Right lobe of liver (tissue), 6 donors: ENCODE measurements around the gene REM2. TPM values are rescaled to one million over a fixed set of nuclear protein-coding genes. Genes with fewer than 3 reads are reported as not detected.

Experiments
- ATAC-seq, 4 donors: fragments of 200-7000 bp; cut with Tn5 transposase; one replicate each; pipeline ENCODE4 v1.9.1; 2020; ENCODE audit warnings: mild to moderate bottlenecking in 4 of 4, moderate library complexity in 4 of 4
- DNase-seq, 3 donors: peaks; one replicate each; pipeline ENCODE4 v3.0.0-alpha.2; 2020
- H3K27ac ChIP-seq, 3 donors: fragments of 200-600 bp; one replicate each; pipeline ENCODE4 v1.8.0; 2022
- H3K27me3 ChIP-seq, 2 donors: fragments of 200-600 bp; one replicate each; pipeline ENCODE4 v1.8.0; 2022
- H3K36me3 ChIP-seq, 4 donors: fragments of 200-600 bp; sonication (generic) in 1 of 4; one replicate each; pipeline versions ENCODE4 v1.5.1 to v1.8.0; 2017 to 2022; ENCODE audit warnings: control low read depth in 1 of 4
- H3K4me1 ChIP-seq, 4 donors: fragments of 200-600 bp; sonication (generic) in 1 of 4; one replicate each; pipeline versions ENCODE4 v1.5.1 to v1.8.0; 2017 to 2022; ENCODE audit warnings: control low read depth in 1 of 4
- H3K4me3 ChIP-seq, 3 donors: fragments of 200-600 bp; one replicate each; pipeline ENCODE4 v1.8.0; 2022
- H3K9me3 ChIP-seq, 4 donors: fragments of 200-600 bp; sonication (generic) in 1 of 4; one replicate each; pipeline versions ENCODE4 v1.5.1 to v1.8.0; 2017 to 2022; ENCODE audit warnings: control low read depth in 1 of 4
- POLR2A ChIP-seq: fragments of 450-650 bp; IDR thresholded peaks from one replicate; pipeline ENCODE4 v1.6.1; 2017; ENCODE audit warnings: antibody characterized with exemption, mild to moderate bottlenecking
- WGBS: methylation state at CpG from one replicate; pipeline ENCODE4 v1.1.6; 2018; ENCODE audit warnings: low coverage, low lambda C conversion rate; ENCODE audit not compliant: insufficient coverage; ENCODE audit errors: missing lambda C conversion rate; 5-methylcytosine and 5-hydroxymethylcytosine counted together
- intact Hi-C, 2 donors: fragments of 100-400 bp; cut with DNase I; formaldehyde crosslinking; loops; one replicate each; pipeline versions ENCODE4 v1.11.2 to v1.14.1; 2022
- total RNA-seq, 6 experiments: library from RNA; depleted of rRNA in 2 of 6; stranded (reverse); fragments of >200 nt in 2 of 6; fragmentation: NEBNext Ultra II Directional in 3 of 6; extraction: Animal tissue kit (Norgen Biotek cat#: 25700) in 3 of 6; gene quantifications; one replicate each; pipeline versions ENCODE4 v1.1.0 to v1.2.4, GENCODE V29; 2016 to 2023
- TF ChIP-seq, protein P1 (sequence below), 4 donors: fragments of 200-600 bp in 3 of 4; fragments of 450-650 bp in 1 of 4; IDR thresholded peaks; one replicate each; pipeline versions ENCODE4 v1.5.1 to v1.8.0; 2016 to 2022; ENCODE audit warnings: antibody characterized with exemption in 4 of 4, mild to moderate bottlenecking in 2 of 4
- donor health status: DM: no; HTN: yes; CAD: no.
- donor health status: DM: no; HTN: no; CAD: no.
- donor health status: DM: no; HTN: no; CAD: no.
- donor health status: DM: no; HTN: yes; CAD: no.
- donor health status: DM: no; HTN: yes; CAD: no.

REM2 gene
- total RNA-seq, 6 experiments from 2014 or later = 0.10 to 0.12 TPM; not detected in 4

DNA sequence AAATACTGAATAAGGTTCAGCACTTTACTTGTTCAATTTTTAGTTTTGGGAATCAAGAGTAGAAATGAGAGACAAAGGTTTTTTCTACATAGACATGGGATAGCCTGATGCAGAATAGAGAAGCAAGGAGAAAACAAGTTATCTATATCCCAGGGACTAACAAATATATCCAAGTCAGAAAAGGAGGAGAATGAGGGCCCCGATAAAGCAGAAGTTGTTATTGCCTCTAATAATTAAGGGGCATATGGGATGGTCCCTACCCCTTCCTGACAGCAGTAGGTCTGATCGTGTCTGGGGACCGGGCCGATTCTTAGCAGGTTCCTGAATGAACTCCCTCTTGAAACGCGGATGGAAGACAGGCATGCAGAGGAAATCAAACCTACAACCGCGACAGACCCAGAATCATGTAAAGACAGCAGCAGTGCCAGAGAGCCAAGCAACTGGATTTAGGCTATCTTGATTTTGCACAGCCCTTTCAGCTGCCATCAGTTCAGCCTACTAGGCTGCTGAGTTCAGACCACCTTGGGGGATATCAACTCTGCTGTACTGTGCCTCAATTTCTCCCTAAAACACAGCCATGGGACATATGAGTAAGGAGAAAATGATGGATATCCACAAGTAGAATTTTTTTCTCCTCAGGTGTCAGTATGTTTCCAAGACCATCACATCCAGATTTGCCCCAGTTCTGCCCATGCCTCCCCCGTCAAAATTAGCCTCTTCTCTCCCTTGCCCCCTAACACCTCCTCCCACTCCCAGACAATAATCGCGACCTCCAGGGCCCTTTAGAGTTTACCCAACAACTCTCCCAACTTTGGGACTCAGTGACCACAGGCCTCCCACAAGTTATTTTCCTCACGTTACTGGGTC, 45.4 kb downstream of the REM2 start:
- WGBS = 9% methylated on average over 5 of the region's 12 CpGs
- Histone ChIP-seq H3K4me3 (peak overlapping the region; percentile 66 to 87 (median 75)), H3K36me3 (peaks cover 0 to 30% (median 10%) of the 10 kb centered on the region in 4 donors), H3K27ac (peak overlapping the region; percentile 30 to 66 (median 66)), H3K27me3 (no peaks in the 10 kb centered on the region), H3K9me3 (no peaks in the 10 kb centered on the region), H3K4me1 (peaks cover 0 to 16% (median 0%) of the 10 kb centered on the region in 4 donors)
- ATAC-seq = no peak
- TF ChIP-seq, protein P1, sequence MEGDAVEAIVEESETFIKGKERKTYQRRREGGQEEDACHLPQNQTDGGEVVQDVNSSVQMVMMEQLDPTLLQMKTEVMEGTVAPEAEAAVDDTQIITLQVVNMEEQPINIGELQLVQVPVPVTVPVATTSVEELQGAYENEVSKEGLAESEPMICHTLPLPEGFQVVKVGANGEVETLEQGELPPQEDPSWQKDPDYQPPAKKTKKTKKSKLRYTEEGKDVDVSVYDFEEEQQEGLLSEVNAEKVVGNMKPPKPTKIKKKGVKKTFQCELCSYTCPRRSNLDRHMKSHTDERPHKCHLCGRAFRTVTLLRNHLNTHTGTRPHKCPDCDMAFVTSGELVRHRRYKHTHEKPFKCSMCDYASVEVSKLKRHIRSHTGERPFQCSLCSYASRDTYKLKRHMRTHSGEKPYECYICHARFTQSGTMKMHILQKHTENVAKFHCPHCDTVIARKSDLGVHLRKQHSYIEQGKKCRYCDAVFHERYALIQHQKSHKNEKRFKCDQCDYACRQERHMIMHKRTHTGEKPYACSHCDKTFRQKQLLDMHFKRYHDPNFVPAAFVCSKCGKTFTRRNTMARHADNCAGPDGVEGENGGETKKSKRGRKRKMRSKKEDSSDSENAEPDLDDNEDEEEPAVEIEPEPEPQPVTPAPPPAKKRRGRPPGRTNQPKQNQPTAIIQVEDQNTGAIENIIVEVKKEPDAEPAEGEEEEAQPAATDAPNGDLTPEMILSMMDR (IDR thresholded peaks at IDR 0.05) = no peak
- TF ChIP-seq POLR2A = no peak
- intact Hi-C loops = no loop called here
- DNase-seq = no peak

DNA sequence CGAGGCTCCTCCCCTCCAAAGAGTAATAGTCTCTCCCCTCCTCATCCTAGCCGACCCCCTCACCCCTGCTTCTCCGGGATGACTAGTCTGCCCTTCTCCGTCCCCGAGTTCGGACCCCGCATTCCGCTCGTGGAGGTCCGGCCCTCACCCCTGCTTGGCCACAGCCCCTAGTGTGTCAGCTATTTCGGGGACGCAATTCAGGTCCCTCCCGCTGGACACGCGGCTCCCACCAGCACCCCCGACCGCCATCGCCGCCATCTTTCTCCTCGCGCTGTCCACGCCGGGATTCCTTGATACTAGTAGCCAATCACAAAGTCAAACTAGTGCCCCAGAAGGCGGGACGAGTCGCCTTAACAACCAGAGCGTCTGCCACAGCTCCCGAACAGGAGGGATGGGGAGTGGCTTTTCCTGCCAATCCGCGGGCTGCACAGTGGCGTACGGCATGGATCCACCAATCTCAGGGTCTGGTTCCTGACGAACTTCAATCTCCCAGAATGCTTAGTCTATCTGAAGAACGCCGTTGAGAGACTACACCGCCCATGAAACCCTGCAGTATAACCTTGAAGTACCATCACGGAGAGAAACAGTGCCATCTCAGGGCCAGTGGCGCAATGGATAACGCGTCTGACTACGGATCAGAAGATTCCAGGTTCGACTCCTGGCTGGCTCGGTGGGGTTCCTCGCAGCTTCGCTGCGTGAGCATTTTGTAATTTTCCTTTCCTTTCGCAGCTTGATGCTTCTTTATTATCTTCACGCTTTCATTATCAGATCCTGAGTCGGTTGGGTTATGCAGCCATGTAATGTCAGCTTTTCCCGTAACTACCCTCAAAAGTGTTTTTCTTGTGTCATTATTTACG, 46.3 kb downstream of the REM2 start, which contains the start of gene PRMT5:
PRMT5 (minus strand) TSS at position 273 of the 857 bp plus-strand sequence; CDS start at position 258, 15 bp downstream.
- Histone ChIP-seq H3K27me3 (no peaks in the 10 kb centered on the region), H3K4me1 (peaks cover 0 to 16% (median 0%) of the 10 kb centered on the region in 4 donors), H3K4me3 (peak within 1 kb of the TSS; percentile 66 to 87 (median 75)), H3K27ac (peak within 1 kb of the TSS; percentile 66 to 81 (median 78)), H3K9me3 (no peaks in the 10 kb centered on the region), H3K36me3 (peaks cover 0 to 22% (median 4%) of the 10 kb centered on the region in 4 donors)
- intact Hi-C loops = no loop called here
- peak; percentile 73 for TF ChIP-seq POLR2A
- TF ChIP-seq, protein P1 (IDR thresholded peaks at IDR 0.05) = no peak
- peak; percentile 98 to 99 (median 99) for DNase-seq
- ATAC-seq = peak; percentile 96 to 99 (median 96)
- WGBS = under 1% methylated on average over 35 of the region's 51 CpGs

DNA sequence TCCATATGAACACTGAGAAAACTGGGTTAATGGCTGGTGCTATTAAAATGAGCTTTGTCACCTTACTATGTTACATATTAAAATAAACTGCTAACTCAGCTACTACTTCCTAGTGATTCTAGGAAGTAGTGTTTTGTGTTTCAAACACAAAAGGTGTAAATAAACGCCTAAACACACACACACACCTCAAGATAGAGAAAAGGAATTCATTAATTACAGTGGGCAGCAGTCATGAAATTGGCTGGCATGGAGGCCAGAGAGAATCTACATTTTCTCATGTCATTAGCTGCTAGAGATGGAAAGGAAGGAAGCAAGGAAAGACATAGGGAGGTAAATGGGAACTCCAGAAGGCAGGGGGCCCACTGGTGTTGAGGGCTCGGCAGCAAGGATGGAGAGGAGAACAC, 46.9 kb downstream of the REM2 start:
- DNase-seq (no peak), ATAC-seq (peak in 3 of 4 donors; percentile 1 to 11 (median 6))
- intact Hi-C loops = no loop called here
- peaks cover 0 to 16% (median 1%) of the 10 kb centered on the region in 4 donors for H3K36me3 ChIP-seq
- peak overlapping the region; percentile 10 to 81 (median 78) for H3K27ac ChIP-seq
- H3K4me3 ChIP-seq = peak overlapping the region; percentile 10 to 87 (median 23)
- peaks cover 0 to 16% (median 0%) of the 10 kb centered on the region in 4 donors for H3K4me1 ChIP-seq
- H3K9me3 ChIP-seq = no peaks in the 10 kb centered on the region
- H3K27me3 ChIP-seq = no peaks in the 10 kb centered on the region
- no peak for TF ChIP-seq POLR2A
- TF ChIP-seq, protein P1 (IDR thresholded peaks at IDR 0.05) = no peak
- WGBS = 2% methylated on average over 2 of the region's 2 CpGs

DNA sequence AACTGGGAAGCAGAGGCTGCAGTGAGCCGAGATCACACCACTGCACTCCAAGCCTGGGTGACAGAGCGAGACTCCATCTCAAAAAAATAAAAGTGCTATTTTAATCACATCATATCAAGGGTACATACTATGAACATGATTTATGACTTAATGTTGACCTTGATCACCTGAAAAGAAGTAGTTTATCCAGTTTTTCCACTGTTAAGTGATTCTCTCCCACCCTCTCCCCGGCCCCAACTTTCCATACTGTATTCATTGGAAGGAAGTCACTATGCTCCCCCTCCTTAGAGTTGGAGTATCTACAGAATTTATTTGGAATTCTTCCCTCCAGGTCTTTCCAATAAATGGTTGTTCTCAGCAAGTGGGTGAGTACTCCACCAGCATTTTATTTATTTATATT, 49.1 kb downstream of the REM2 start:
- WGBS = 100% methylated on average over 2 of the region's 3 CpGs
- H3K4me3 ChIP-seq = no peak overlapping the region
- DNase-seq (no peak), ATAC-seq (no peak)
- no peaks in the 10 kb centered on the region for H3K9me3 ChIP-seq
- no peaks in the 10 kb centered on the region for H3K27me3 ChIP-seq
- no peaks in the 10 kb centered on the region for H3K36me3 ChIP-seq
- intact Hi-C loops = no loop called here
- TF ChIP-seq POLR2A = no peak
- TF ChIP-seq, protein P1 (IDR thresholded peaks at IDR 0.05) = no peak
- H3K4me1 ChIP-seq = peaks cover 0 to 16% (median 0%) of the 10 kb centered on the region in 4 donors
- no peak overlapping the region for H3K27ac ChIP-seq
